ENCODE measurements around the gene STAG3. TPM values are rescaled to one million over a fixed set of nuclear protein-coding genes. Genes with fewer than 3 reads are reported as not detected.
"Not testable (repeated sequence)": the region's sequence is repeated elsewhere in the genome, so short reads cannot be mapped to it uniquely, and the experiment has no call there.

Gene STAG3
- total RNA-seq: 1 to 10 TPM in 2 of 4 donors, under 1 TPM in 1, not detected in 1; 0.96 to 9.4 (median 2.2) TPM

DNA sequence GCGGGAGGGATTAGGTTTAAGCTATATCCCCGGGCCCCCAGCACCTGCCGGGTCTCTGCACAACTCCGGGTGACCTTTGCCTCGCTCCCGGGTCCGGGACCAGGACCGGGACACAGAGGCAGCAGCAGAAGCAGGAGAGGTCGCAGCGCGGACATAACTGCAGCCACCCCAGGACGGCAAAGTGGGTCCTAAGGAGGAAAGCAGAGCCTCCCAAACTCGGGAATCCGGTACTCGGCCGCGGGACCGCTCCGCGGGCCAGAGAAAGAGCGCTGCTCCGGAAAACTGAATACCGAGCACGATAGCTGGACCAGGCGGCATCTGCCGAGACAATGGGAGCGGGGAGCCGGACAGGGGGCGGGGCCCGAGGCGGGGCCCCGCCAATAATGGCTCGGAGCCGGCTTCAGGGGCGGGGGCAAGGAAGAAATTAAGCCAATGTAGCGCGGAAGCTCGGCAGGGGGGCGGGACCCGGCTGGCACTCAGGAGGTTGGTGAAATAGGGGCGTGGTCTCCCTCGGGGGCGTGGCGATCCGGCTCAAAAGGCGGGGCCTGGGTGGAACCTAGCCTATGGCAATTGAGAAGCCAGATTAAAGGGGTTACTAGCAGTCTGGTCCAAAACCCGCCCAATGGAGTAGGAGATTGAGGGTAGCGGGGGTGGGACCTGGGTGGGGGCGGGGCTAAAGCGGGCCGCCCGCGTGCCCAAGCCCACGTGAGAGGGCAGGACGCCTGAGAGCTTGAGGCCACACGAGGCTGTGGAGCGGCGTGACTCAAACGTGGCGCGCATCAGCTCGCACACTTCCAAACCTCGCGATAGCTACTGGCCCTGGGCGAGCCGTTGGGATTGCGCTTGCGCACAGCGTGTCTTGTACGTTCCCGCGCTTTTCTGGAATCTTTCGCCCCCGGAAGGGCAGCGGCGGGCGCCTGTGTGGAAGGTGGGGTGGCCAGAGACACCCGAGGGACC is at the start of gene STAG3, which contains the start of gene GPC2:
TSS of gene STAG3 (plus strand) at position 874 of the 957 bp plus-strand sequence. CDS start 2,639 bp downstream, outside the sequence.
TSS of gene GPC2 (minus strand) at position 337 of the 957 bp plus-strand sequence. CDS start at position 155, 182 bp downstream.
- no peaks in the 10 kb centered on the region for H3K9me3 ChIP-seq
- in situ Hi-C loops (cut with MboI; ENCODE audit: low pct_ligation_motif_present in 1 of 4, low pct_unique_long_range_greater_than_20kb in 1 of 4, low sequenced_read_pairs in 3 of 4): no loop called here
- peak within 1 kb of the TSS; percentile 34 to 63 (median 48) for H3K4me3 ChIP-seq
- DNase-seq: peak; percentile 97
- H3K4me1 ChIP-seq: peaks cover 8 to 15% (median 14%) of the 10 kb centered on the region in 4 donors
- H3K27me3 ChIP-seq: no peaks in the 10 kb centered on the region
- TF ChIP-seq EP300 (IDR thresholded peaks at IDR 0.05; ENCODE audit: low read depth): no peak
- TF ChIP-seq, protein P1, sequence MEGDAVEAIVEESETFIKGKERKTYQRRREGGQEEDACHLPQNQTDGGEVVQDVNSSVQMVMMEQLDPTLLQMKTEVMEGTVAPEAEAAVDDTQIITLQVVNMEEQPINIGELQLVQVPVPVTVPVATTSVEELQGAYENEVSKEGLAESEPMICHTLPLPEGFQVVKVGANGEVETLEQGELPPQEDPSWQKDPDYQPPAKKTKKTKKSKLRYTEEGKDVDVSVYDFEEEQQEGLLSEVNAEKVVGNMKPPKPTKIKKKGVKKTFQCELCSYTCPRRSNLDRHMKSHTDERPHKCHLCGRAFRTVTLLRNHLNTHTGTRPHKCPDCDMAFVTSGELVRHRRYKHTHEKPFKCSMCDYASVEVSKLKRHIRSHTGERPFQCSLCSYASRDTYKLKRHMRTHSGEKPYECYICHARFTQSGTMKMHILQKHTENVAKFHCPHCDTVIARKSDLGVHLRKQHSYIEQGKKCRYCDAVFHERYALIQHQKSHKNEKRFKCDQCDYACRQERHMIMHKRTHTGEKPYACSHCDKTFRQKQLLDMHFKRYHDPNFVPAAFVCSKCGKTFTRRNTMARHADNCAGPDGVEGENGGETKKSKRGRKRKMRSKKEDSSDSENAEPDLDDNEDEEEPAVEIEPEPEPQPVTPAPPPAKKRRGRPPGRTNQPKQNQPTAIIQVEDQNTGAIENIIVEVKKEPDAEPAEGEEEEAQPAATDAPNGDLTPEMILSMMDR (IDR thresholded peaks at IDR 0.05): no peak
- TF ChIP-seq POLR2A (IDR thresholded peaks at IDR 0.05): no peak
- TF ChIP-seq POLR2AphosphoS5 (IDR thresholded peaks at IDR 0.05): no peak
- peak within 1 kb of the TSS; percentile 33 to 53 (median 42) for H3K27ac ChIP-seq
- no peaks in the 10 kb centered on the region for H3K36me3 ChIP-seq
- 14% methylated on average over 68 of the region's 78 CpGs; no CpG with 5 or more reads in 1 of the 2 donors for WGBS, 2 donors (ENCODE audit: low coverage in 1 of 2)
- intact Hi-C loops (cut with DNase I; ENCODE audit: low total_unique reads): no loop called here

DNA sequence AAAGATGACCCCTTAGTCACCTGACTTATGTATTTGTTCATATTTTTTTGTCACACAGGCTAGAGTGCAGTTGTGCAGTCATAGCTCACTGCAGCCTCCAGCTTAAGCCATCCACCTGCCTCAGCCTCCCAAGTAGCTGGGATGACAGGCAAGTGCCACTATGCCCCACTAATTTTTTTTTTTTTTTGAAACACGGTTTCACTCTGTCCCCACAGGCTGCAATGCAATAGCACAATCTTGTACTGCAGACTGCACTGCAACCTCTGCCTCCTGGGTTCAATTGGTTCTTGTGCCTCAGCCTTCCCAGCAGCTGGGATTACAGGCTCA is 49.1 kb upstream of the STAG3 start:
- no peaks in the 10 kb centered on the region for H3K27me3 ChIP-seq
- in situ Hi-C loops (cut with MboI; ENCODE audit: low pct_ligation_motif_present in 1 of 4, low pct_unique_long_range_greater_than_20kb in 1 of 4, low sequenced_read_pairs in 3 of 4): no loop called here
- WGBS, 2 donors (ENCODE audit: low coverage in 1 of 2): 45% methylated on average over 1 of the region's 1 CpG; no CpG with 5 or more reads in 1 of the 2 donors

GRCh38 chr7:100130220-100130607 is 47.5 kb upstream of the STAG3 start:
- intact Hi-C loops (cut with DNase I; ENCODE audit: low total_unique reads): loop anchor here (5.0 kb wide), 1 partner anchor 92 kb away; no protein-coding TSS in a partner anchor
- not testable (repeated sequence) for H3K36me3 ChIP-seq, DNase-seq, H3K27me3 ChIP-seq, H3K9me3 ChIP-seq, H3K4me3 ChIP-seq
- Histone ChIP-seq H3K4me1 (peaks cover 6 to 49% (median 32%) of the 10 kb centered on the region in 4 donors), H3K27ac (peak overlapping the region; percentile 42 to 75 (median 56))
- in situ Hi-C loops (cut with MboI; ENCODE audit: low pct_ligation_motif_present in 1 of 4, low pct_unique_long_range_greater_than_20kb in 1 of 4, low sequenced_read_pairs in 3 of 4): loop anchor here in 1 of 4 donors (5.0 kb wide), 1 partner anchor 87 kb away; the partner anchor contains the start of gene PVRIG
- 94% methylated on average over 1 of the region's 1 CpG; no CpG with 5 or more reads in 1 of the 2 donors for WGBS, 2 donors (ENCODE audit: low coverage in 1 of 2)

More for the DNA sequence above, 49.1 kb upstream of the STAG3 start:
- Histone ChIP-seq H3K4me1 (peaks cover 6 to 61% (median 44%) of the 10 kb centered on the region in 4 donors), H3K27ac (peak overlapping the region in 3 of 4 donors; percentile 95 to 96 (median 95)), H3K4me3 (no peak overlapping the region), H3K9me3 (no peaks in the 10 kb centered on the region), H3K36me3 (no peaks in the 10 kb centered on the region)
- no peak for TF ChIP-seq POLR2AphosphoS5 (IDR thresholded peaks at IDR 0.05)
- TF ChIP-seq, protein P1 (IDR thresholded peaks at IDR 0.05): no peak
- no peak for TF ChIP-seq POLR2A (IDR thresholded peaks at IDR 0.05)
- TF ChIP-seq EP300 (IDR thresholded peaks at IDR 0.05; ENCODE audit: low read depth): no peak
- intact Hi-C loops (cut with DNase I; ENCODE audit: low total_unique reads): loop anchor here (2.0 to 5.0 kb wide), 2 partner anchors 41 to 146 kb away; partner anchors contain the start of gene COPS6
- DNase-seq: no peak

- Histone ChIP-seq H3K27ac (peak overlapping the region; percentile 42 to 75 (median 56)), H3K4me3 (peak overlapping the region in 2 of 4 donors; percentile 17 to 41), H3K9me3 (no peaks in the 10 kb centered on the region), H3K4me1 (peaks cover 6 to 43% (median 25%) of the 10 kb centered on the region in 4 donors), H3K27me3 (no peaks in the 10 kb centered on the region), H3K36me3 (no peaks in the 10 kb centered on the region)
- DNase-seq: peak; percentile 90
- in situ Hi-C loops (cut with MboI; ENCODE audit: low pct_ligation_motif_present in 1 of 4, low pct_unique_long_range_greater_than_20kb in 1 of 4, low sequenced_read_pairs in 3 of 4) (loop anchor here in 1 of 4 donors (5.0 kb wide), 1 partner anchor 86 kb away; the partner anchor contains the start of gene PVRIG), intact Hi-C loops (cut with DNase I; ENCODE audit: low total_unique reads) (loop anchor here (5.0 kb wide), 1 partner anchor 91 kb away; no protein-coding TSS in a partner anchor)
- 1 to 9% methylated on average over 17 to 24 of the region's 24 CpGs for WGBS, 2 donors (ENCODE audit: low coverage in 1 of 2)
- no peak for TF ChIP-seq EP300 (IDR thresholded peaks at IDR 0.05; ENCODE audit: low read depth)
- TF ChIP-seq POLR2A (IDR thresholded peaks at IDR 0.05): no peak
- TF ChIP-seq POLR2AphosphoS5 (IDR thresholded peaks at IDR 0.05): no peak
- TF ChIP-seq, protein P1 (IDR thresholded peaks at IDR 0.05): peak; percentile 87 to 96 (median 87)
Measured at GRCh38 chr7:100130608-100131453, 46.9 kb upstream of the STAG3 start.

Measured in transverse colon (tissue), 4 donors.